Measurements from ENCODE around the gene SLC2A5.
"Not testable (repeated sequence)": the region's sequence is repeated elsewhere in the genome, so short reads cannot be mapped to it uniquely, and the experiment has no call there.

SLC2A5 gene

DNA sequence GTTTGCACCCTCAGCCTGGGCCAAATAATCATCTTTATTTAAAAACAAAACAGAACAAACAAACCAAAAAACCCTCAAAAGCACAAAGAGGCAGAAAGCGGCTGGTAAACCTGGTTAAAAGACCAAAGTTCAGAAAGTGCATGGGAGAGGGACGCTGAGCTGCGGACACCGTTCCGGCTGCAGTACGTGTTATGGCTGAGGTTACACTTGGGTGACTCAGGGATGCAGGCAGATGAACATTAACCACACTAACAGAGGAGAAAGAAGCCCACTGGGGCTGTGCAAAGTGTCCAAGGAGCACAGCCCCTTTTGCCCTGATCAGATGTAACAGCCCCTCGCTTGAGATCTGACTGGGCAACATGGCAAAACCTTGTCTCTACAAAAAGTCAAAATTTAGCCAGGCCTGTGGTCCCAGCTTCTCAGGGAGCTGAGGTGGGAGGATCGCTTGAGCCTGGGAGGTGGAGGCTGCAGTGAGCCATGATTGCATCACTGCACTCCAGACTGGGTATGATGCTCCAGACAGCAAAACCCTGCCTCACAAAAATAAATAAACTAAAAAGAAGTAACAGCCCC, 31.1 kb upstream of the SLC2A5 start:
- H3K4me3 Mint-ChIP-seq = no peak overlapping the region
- H3K9me3 Mint-ChIP-seq = no peaks in the 10 kb centered on the region
- no peaks in the 10 kb centered on the region for H3K27me3 Mint-ChIP-seq
- no peaks in the 10 kb centered on the region for H3K36me3 Mint-ChIP-seq (ENCODE audit: low read depth)
- no peaks in the 10 kb centered on the region for H3K4me1 Mint-ChIP-seq
- ATAC-seq (no peak), DNase-seq (no peak)
- no peak overlapping the region for H3K27ac Mint-ChIP-seq

DNA sequence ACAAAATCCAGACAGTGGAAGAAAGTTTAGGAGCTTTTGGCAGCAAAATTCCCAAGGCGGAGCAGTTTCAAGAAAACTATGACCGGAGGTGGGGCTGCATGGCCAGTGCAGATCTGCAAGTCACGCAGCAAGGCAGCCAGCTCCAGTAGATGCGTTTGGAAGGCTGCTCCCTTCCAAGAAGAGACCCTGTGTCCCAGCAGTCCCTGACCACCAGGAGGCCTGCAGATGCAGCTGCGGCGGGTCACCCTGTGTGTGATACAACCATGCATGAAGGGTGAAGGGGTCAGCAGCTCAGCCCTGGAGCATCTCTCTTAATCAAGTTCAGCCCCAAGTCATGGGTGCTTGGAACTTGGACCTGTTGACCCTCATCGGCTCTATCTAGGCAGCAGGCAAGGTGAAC, 30.1 kb upstream of the SLC2A5 start:
- no peaks in the 10 kb centered on the region for H3K4me1 Mint-ChIP-seq
- no peaks in the 10 kb centered on the region for H3K36me3 Mint-ChIP-seq (ENCODE audit: low read depth)
- ATAC-seq (no peak), DNase-seq (no peak)
- H3K27me3 Mint-ChIP-seq = no peaks in the 10 kb centered on the region
- no peaks in the 10 kb centered on the region for H3K9me3 Mint-ChIP-seq
- no peak overlapping the region for H3K27ac Mint-ChIP-seq
- no peak overlapping the region for H3K4me3 Mint-ChIP-seq

DNA sequence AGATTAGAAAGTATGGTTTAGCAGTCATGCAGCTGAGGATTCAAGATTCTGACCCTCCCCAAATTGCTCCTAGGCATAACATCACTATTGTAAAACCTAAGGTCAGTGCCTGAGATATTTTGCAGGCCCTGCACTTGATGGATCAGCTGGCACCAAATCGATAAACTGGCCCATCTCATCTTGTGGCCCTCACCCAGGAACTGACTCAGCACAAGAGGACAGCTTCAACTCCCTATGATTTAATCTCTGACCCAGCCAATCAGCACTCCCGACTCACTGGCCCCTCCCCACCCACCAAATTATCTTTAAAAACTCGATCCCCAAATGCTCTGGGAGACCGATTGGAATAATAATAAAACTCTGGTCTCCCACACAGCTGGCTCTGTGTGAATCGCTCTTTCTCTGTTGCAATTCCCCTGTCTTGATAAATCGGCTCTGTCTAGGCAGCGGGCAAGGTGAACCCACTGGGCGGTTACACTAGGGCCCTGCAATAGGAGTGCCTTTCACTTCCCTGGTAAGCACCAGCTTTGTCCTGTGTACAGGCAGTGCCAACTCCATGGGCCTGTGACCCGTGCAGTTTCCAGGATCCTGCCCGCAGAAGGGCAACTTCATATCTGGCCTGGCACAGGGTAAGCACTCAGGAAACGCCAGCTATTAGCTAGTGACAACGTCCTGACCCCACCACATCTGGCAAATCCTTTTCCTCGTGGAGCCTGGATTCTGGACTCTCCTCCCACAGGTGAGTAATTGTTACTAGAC, 28.7 kb upstream of the SLC2A5 start:
- no peaks in the 10 kb centered on the region for H3K4me1 Mint-ChIP-seq
- H3K36me3 Mint-ChIP-seq (ENCODE audit: low read depth) = no peaks in the 10 kb centered on the region
- no peak for DNase-seq
- no peak overlapping the region for H3K27ac Mint-ChIP-seq
- no peak for ATAC-seq
- no peak overlapping the region for H3K4me3 Mint-ChIP-seq
- H3K9me3 Mint-ChIP-seq = no peaks in the 10 kb centered on the region
- H3K27me3 Mint-ChIP-seq = no peaks in the 10 kb centered on the region

DNA sequence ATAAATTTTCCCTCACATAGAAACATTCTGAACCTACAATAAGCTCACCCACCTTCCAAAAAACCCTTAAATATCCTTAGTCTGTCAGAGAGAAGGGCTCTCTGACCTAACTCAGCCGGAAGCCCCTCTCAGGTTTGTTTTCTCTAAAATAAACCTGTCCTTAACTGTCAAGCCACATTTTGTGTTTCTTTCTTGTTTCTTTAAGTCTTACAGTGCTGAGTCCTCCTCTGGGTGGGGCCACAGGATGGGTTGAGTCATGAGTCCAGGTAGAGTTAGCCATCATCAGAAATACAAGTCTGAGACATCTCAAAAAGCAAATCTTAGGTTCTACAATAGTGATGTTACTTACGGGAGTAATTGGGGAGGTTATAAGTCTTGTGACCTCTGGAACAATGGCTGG, 26.4 kb upstream of the SLC2A5 start:
- Mint-ChIP-seq H3K9me3 (no peaks in the 10 kb centered on the region), H3K4me3 (no peak overlapping the region), H3K27ac (no peak overlapping the region), H3K36me3 (ENCODE audit: low read depth) (no peaks in the 10 kb centered on the region), H3K4me1 (no peaks in the 10 kb centered on the region), H3K27me3 (no peaks in the 10 kb centered on the region)
- no peak for ATAC-seq
- no peak for DNase-seq

DNA sequence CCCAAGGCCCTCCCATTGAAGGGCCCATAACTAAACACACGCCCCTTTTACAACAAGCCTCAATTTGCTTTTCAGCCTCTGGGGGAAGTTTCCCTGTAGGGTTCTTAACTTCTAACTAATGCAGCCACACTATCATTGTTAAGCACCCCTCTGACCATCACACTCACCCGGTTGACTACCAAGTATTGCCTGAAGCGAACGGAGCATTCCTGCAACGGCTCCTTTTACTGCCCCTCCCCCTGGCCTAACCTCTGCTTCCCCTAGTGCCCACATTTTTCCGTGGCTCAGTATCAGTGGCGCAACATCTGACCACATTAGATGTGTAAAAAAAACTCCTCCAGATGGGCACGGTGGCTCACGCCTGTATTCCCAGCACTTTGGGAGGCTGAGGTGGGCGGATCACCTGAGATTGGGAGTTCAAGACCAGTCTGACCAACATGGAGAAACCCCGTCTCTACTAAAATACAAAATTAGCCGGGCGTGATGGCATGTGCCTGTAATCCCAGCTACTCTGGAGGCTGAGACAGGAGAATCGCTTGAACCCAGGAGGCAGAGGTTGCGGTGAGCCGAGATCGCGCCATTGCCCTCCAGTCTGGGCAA, 24.7 kb upstream of the SLC2A5 start:
- ATAC-seq; H3K36me3 Mint-ChIP-seq (ENCODE audit: low read depth); DNase-seq; H3K4me3 Mint-ChIP-seq; H3K27ac Mint-ChIP-seq; H3K9me3 Mint-ChIP-seq; H3K27me3 Mint-ChIP-seq; H3K4me1 Mint-ChIP-seq: not testable (repeated sequence)

DNA sequence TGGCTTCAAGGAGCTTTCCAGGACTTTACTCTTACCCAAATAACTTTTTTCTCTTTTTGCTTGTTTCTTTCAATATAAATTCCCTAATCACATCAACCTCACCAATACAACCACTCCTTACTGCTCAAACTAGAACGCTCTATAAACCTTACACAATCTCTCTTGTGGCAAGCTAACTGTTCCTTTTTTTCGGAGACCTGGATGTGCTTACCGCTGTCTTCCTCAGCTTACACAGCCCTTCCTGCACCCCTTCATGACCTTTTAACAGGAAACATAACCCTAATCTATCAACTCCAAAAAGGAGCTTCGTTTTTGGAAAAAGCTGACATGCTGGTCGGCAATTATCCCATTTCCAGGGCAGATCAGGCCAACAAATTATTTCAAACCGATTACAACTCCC, 24.1 kb upstream of the SLC2A5 start:
- DNase-seq (no peak), ATAC-seq (no peak)
- H3K36me3 Mint-ChIP-seq (ENCODE audit: low read depth) = no peaks in the 10 kb centered on the region
- no peaks in the 10 kb centered on the region for H3K9me3 Mint-ChIP-seq
- no peak overlapping the region for H3K27ac Mint-ChIP-seq
- H3K4me3 Mint-ChIP-seq = no peak overlapping the region
- H3K4me1 Mint-ChIP-seq = no peaks in the 10 kb centered on the region
- peaks cover 3% of the 10 kb centered on the region for H3K27me3 Mint-ChIP-seq

DNA sequence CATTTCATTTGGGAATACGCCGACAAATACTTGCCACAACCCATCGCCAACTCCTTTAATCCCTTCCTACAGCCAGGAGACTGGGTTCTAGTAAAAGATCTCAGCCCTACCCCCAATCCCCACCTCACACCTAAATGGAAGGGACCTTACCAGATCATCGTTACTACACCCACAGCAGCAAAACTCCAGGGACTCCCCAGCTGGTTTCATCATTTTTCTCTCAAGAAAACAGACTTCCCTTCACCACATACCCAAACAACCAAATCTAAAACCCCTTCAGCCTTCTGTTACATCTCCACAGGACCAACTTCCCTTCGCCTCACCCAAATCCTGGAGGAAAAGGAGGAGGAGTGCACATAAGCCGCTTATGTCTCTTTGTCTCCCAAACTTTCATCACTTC, 23.7 kb upstream of the SLC2A5 start:
- H3K27ac Mint-ChIP-seq = no peak overlapping the region
- no peaks in the 10 kb centered on the region for H3K9me3 Mint-ChIP-seq
- no peak overlapping the region for H3K4me3 Mint-ChIP-seq
- no peaks in the 10 kb centered on the region for H3K36me3 Mint-ChIP-seq (ENCODE audit: low read depth)
- H3K27me3 Mint-ChIP-seq = peaks cover 3% of the 10 kb centered on the region
- DNase-seq = no peak
- ATAC-seq = no peak
- no peaks in the 10 kb centered on the region for H3K4me1 Mint-ChIP-seq

DNA sequence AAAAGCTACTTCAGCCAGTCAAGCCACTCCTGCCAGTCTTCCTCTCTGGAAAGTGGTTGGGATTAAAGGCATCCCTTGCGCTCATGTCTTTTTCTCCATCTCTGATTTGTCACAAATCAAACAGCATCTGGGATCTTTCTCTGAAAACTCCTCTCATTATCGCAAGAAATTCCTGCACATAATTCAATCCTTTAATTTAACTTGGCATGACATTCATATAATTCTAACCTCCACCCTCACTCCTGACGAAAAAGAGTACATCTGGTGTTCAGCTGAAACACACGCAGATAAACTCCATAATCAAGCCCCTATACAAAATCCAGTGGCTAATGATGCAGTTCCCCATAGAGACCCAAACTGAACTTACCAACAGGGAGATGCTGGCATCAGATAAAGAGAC, 19.4 kb upstream of the SLC2A5 start:
- Mint-ChIP-seq H3K27ac (no peak overlapping the region), H3K36me3 (ENCODE audit: low read depth) (no peaks in the 10 kb centered on the region), H3K9me3 (no peaks in the 10 kb centered on the region), H3K4me3 (no peak overlapping the region), H3K27me3 (peaks cover 9% of the 10 kb centered on the region), H3K4me1 (peaks cover 4% of the 10 kb centered on the region)
- ATAC-seq (no peak), DNase-seq (no peak)

DNA sequence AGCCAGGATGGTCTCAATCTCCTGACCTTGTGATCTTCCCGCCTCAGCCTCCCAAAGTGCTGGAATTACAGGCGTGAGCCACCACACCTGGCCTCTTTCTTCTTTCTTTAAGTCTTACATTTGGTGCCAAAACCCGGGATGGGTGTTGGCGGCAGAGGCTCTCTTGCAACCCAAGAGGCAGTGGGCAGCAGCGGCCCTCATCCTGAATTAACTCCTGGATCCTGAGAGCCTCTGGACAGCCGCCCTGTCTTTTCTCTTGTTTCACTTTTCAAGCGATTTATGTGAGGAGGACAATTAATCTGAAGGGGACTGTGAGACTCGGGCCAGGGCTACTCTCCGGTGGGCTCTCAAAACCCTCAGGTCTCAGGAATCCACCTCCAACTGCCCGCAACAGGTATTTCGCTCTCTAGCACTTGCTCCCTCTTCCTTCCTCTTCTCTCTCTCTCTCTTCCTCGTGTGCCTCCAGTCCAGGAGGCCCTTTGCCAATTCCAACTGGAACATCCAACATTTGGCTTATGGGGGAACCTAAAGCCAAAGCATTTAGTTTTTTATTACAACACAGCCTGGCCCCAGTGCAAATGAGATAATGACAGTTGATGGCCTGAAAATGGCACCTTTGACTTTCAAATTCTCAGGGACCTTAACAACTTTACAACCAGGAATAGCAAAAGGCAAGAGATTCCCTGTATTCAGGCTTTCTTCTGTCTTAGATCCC, 18.1 kb upstream of the SLC2A5 start:
- no peak for ATAC-seq
- peaks cover 9% of the 10 kb centered on the region for H3K4me1 Mint-ChIP-seq
- H3K9me3 Mint-ChIP-seq = no peaks in the 10 kb centered on the region
- H3K4me3 Mint-ChIP-seq = no peak overlapping the region
- no peak overlapping the region for H3K27ac Mint-ChIP-seq
- peaks cover 9% of the 10 kb centered on the region for H3K27me3 Mint-ChIP-seq
- H3K36me3 Mint-ChIP-seq (ENCODE audit: low read depth) = no peaks in the 10 kb centered on the region
- no peak for DNase-seq

DNA sequence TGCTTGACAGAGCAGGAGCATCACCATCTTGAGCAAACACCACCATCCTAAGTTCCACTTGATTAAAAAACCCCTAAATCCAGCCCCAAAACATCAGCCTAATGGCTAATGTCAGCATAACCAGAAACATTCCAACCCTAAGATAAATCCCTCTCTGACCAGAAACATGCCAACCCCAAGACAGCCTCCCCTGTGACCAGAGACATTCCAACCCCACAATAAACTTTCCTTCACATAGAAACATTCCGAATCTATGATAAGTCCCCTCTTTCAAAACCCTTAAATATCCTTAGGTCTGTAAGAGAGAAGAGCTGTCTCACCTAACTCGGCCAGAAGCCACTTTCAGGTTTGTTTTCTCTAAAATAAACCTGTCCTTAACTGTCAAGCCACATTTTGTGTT, 17.4 kb upstream of the SLC2A5 start:
- Mint-ChIP-seq H3K4me1 (peaks cover 13% of the 10 kb centered on the region), H3K27ac (no peak overlapping the region), H3K36me3 (ENCODE audit: low read depth) (no peaks in the 10 kb centered on the region), H3K9me3 (no peaks in the 10 kb centered on the region), H3K27me3 (peaks cover 9% of the 10 kb centered on the region), H3K4me3 (no peak overlapping the region)
- ATAC-seq = no peak
- DNase-seq = no peak

DNA sequence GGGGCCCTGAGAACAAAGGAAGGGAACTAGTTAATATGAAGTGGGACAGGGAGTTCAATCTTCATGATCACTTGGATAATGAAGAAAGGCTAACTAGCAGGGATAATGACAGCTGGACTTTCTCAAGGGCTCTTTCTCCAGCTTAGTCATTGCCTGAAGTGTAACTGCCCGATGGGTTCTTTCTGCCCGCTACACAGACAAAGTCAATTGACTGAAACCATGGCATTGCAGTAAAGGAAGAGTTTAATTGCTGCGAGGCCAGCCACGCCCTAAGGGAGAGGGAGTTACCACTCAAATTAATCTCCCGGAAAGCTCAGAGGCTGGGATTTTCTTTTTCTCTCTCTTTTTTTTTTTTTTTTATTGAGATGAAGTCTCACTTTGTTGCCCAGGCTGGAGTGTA, 16.6 kb upstream of the SLC2A5 start:
- Mint-ChIP-seq H3K4me3 (no peak overlapping the region), H3K9me3 (no peaks in the 10 kb centered on the region), H3K27me3 (peaks cover 9% of the 10 kb centered on the region), H3K36me3 (ENCODE audit: low read depth) (no peaks in the 10 kb centered on the region), H3K4me1 (peaks cover 13% of the 10 kb centered on the region), H3K27ac (no peak overlapping the region)
- no peak for DNase-seq
- ATAC-seq = no peak

DNA sequence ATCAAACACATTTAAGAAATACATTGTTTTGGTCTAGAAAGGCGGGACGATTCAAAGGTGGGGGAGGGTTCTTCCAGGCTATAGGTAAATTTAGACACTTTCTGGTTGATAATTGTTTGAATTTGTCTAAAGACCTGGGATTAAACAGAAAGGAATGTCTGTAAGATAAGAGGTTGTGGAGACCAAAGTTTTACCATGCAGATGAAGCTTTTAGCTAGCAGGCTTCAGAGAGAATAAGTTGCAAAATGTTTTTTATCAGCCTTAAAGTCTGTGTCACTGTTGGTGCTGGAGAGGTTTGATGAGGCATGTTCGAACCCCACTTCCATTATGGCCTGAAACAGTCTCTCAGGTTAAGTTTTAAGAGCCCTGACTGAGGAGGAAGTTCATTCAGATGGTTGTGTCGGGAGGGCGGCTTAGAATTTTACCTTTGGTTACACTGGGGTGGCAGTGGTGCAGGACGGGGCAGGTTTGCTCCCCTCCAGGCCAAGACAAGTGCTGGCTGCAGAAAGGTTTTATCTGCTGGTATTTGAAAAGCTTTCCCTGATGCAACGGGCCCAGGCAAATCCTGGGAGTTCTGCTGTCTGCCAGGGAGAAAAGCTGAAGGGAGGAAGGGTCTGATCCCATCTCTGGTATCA, 16.0 kb upstream of the SLC2A5 start:
- Mint-ChIP-seq H3K27me3 (peaks cover 9% of the 10 kb centered on the region), H3K4me1 (peaks cover 14% of the 10 kb centered on the region), H3K36me3 (ENCODE audit: low read depth) (no peaks in the 10 kb centered on the region), H3K4me3 (no peak overlapping the region), H3K9me3 (no peaks in the 10 kb centered on the region), H3K27ac (no peak overlapping the region)
- no peak for DNase-seq
- no peak for ATAC-seq

DNA sequence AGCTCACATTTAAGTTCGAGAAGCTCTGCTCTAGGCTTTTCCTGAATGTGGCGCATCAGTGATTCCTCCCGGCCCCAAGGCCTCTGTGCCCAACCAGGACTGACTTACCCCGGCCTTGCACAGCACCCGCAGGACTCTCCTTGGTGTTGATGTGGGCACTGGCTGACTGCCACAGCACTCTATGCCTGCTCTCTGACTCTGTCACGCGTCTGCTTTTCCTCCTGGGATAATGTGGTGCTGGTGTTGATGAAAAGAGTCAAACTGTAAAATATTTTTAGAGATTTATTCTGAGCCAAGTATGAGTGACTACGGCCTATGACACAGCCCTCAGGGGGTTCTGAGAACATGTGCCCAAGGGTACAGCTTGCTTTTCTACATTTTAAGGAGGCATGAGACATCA, 15.5 kb upstream of the SLC2A5 start:
- Mint-ChIP-seq H3K36me3 (ENCODE audit: low read depth) (no peaks in the 10 kb centered on the region), H3K9me3 (no peaks in the 10 kb centered on the region), H3K4me3 (no peak overlapping the region), H3K4me1 (peaks cover 15% of the 10 kb centered on the region), H3K27me3 (peaks cover 9% of the 10 kb centered on the region), H3K27ac (no peak overlapping the region)
- no peak for ATAC-seq
- DNase-seq = no peak

DNA sequence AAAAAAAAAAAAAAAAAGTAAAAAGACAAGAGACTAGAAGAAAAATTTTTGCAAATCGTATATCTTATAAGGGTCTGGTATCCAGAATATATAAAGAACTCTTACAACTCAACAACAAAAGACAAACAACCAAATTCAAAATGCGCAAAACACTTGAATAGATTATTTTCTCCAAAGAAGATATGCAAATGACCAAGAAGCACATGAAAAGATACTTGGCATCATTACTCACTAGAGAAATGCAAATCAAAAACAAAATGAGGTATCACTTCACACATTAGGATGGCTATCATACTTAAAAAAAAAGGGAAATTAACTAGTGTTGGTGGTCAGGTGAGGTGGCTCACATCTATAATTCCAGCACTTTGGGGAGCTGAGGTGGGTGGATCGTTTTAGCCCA, 12.0 kb upstream of the SLC2A5 start:
- H3K4me3 Mint-ChIP-seq = no peak overlapping the region
- no peak for ATAC-seq
- no peaks in the 10 kb centered on the region for H3K36me3 Mint-ChIP-seq (ENCODE audit: low read depth)
- H3K27ac Mint-ChIP-seq = no peak overlapping the region
- no peak for DNase-seq
- peaks cover 33% of the 10 kb centered on the region for H3K4me1 Mint-ChIP-seq
- H3K9me3 Mint-ChIP-seq = no peaks in the 10 kb centered on the region
- H3K27me3 Mint-ChIP-seq = peaks cover 19% of the 10 kb centered on the region
